GM12801 (cell line): ENCODE results near the gene CNBP.

Source experiments
- CTCF ChIP-seq: IDR thresholded peaks from one replicate; pipeline ENCODE4 v1.5.1; 2011; ENCODE audit warnings: control low read depth; ENCODE audit not compliant: insufficient read length; ENCODE audit errors: extremely low read depth

Gene CNBP

GRCh38 chr3:129120254-129121004 lies 63.3 kb downstream of the CNBP start:
- no peak for TF ChIP-seq CTCF

GRCh38 chr3:129119365-129120100 lies 64.2 kb downstream of the CNBP start:
- TF ChIP-seq CTCF = no peak

GRCh38 chr3:129118745-129119144 lies 65.0 kb downstream of the CNBP start:
- no peak for TF ChIP-seq CTCF
